Activated CD8-positive, alpha-beta memory T cell treated with anti-CD3 and anti-CD28 coated beads, Interleukin-2, amount 50 U/mL, for 24 hours (primary cell): ENCODE measurements around the gene CHD3.
"Not testable (repeated sequence)": the region's sequence is repeated elsewhere in the genome, so short reads cannot be mapped to it uniquely, and the experiment has no call there.

ENCODE experiments used
- DNase-seq: peaks from one replicate; pipeline ENCODE4 v3.0.0-alpha.2; 2020; ENCODE audit errors: extremely low read depth

The CHD3 gene

DNA sequence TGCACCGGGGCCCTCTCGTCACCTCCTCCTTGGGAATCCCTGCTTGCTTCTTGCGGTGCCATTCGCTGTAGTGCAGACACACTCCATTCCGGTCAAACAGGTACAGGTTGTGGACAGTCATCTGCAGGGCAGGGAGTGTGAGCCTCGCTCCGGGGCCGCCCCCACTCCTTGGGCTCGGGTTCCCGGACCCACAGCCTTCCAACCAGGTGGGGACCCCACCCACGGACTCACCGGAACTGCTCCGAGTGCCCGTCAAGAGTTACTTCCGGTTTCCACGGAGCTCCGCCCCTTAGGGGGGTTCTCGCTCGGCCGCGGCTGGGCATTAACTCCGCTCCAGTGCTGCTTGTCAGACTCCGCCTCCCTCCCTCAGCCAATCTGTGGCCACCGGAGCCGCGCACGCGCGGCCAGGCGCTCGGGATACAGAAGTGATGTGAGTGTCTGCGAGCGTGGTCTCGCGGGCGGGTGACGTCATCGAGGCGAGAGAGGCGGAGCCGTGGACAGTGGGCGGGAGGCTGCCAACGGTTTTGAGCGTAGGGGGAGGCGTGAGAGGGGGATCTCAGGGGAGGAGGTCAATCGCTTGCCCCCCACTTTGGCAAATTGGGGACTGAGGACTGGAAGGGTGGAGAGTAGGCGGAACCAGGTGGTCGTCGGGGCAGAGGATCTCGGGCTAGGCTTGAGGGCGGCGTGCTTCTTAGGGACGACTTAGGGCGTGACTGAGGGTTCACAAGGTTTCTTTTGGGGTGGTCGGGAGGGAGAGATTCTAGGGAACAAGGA lies 43.3 kb downstream of the CHD3 start, which contains the start of the genes CNTROB and TRAPPC1:
CNTROB (plus strand) TSS at position 498 of the 774 bp plus-strand sequence. CDS start 874 bp downstream, outside the sequence.
TRAPPC1 (minus strand) TSS at position 238 of the 774 bp plus-strand sequence; CDS start at position 121, 117 bp downstream.
- DNase-seq = peak; percentile 98

DNA sequence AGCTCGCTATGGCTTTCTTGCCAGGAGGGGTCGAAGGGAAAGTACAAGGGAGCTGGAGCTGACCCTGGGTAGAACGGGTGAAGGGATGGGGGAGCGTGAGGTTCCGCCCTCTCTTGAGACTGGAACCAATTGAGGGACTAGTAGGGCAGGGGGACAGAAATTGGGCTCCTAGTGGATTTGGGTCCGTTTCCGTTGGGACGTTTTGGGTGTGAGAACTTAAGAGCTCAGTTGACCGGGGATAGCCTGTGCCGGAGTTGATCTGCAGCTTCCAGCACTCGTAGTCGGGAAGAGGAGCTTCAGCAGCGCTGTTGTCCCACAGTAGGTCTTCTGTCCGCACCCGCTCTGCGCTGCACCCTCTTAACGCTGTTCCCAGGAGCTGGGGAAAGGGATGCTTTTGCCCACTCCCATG lies 43.9 kb downstream of the CHD3 start:
- no peak for DNase-seq

DNA sequence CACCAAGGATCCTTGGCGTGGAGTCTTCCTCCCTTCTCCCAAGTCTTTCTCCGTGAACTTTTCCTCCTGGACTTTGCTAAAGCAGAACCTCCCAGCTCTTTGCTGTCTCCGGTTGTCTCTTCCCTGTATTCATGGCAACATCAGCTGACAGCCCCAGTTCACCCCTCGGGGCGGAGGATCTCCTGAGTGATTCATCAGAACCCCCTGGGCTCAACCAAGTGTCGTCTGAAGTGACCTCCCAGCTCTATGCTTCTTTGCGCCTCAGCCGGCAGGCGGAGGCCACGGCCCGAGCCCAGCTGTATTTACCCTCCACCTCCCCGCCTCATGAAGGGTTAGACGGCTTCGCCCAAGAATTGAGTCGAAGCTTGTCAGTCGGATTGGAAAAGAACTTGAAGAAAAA lies 44.4 kb downstream of the CHD3 start:
- DNase-seq = no peak

DNA sequence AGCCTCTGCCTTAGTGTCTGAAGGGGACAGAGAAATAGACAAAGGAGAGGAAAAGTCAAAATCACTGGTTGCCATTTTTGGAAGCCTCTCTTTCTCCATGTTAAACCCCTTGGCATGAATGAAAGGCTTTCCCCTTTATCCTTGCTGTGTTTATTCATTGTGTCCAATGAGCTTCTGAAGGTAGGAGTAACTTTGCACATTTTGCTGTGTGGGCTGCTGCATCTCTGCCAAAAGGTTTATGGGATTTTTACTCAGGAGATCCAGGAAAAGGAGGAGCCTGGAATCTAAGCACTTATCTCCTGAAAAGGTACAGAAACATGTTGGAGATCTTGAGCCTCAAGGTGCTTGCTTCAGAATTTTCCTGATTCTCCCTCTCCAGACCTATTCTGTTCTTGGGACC lies 47.3 kb downstream of the CHD3 start:
- no peak for DNase-seq

DNA sequence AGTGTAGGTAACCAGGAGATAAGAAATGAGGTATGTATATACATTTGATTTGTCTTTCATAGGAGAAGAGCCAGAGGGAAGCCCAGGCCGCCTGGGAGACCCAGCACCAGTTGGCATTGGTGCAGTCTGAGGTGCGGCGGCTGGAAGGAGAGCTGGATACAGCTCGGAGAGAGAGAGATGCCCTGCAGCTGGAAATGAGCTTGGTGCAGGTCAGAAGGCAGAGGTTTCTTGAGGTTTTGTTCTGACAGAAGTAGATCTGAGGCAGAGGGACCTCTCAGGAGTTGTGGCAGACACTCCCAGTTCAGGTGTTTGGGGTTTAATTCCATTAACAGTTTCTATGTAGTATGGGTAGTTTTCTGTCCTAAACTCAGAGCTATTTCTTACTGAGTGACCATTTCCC lies 51.4 kb downstream of the CHD3 start:
- DNase-seq = no peak

DNA sequence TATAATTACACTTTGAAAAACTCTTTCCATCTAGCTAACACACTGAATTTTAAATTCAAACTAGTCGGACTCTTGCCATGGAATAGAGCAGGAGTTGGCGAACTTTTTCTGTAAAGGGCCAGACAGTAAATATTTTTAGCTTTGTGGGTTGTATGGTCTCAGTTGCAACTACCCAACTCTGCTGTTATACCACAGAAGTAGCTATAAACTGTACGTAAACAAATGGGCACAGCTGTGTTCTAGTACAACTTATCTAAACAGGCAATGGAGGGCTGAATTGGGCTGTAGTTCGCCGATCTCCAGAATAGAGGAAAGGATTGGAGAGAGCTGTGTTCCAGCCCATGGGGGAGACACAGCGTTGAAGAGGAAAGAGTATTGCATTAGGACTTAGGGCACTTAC lies 52.2 kb downstream of the CHD3 start:
- no peak for DNase-seq

DNA sequence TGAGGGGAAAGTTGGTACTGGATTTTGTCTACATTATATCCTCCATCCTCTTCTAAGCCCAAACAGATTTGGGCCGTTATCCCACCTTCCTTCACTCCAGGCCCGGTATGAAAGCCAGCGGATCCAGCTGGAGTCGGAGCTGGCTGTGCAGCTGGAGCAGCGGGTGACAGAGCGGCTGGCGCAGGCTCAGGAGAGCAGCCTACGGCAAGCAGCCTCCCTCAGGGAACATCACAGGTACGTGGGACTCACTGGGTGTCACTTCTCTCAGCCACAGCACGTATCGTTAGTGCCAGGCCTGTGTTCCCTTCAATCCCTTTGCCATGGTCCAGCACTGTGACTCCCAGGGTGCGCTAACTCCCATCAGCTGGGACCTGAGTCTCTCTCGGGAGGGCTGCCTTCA lies 54.7 kb downstream of the CHD3 start:
- DNase-seq = no peak

DNA sequence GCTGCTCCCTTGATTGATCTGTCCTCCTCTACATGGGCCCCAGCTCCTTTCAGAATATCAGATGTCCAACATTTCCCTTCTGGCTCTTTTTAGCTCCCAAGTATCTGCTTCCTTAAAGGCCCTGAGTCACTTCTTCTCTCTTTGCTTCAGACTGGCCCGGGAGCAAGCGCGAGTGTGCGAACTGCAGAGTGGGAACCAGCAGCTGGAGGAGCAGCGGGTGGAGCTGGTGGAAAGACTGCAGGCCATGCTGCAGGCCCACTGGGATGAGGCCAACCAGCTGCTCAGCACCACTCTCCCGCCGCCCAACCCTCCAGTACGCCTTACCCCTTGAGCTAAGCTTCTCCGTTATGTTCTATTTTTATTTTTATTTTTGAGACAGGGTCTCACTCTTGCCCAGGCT lies 55.7 kb downstream of the CHD3 start:
- DNase-seq = no peak

DNA sequence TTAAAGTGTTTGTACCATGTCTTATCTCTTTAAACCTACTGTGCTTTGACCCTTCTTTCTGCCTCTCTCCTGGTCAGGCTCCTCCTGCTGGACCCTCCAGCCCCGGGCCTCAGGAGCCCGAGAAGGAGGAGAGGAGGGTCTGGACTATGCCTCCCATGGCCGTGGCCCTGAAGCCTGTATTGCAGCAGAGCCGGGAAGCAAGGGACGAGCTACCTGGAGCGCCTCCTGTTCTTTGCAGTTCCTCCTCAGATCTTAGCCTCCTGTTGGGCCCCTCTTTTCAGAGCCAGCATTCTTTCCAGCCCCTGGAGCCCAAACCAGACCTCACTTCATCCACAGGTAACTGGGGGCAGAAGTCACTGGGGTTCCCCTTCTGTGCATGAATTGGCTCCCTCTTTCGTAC lies 57.1 kb downstream of the CHD3 start:
- no peak for DNase-seq

DNA sequence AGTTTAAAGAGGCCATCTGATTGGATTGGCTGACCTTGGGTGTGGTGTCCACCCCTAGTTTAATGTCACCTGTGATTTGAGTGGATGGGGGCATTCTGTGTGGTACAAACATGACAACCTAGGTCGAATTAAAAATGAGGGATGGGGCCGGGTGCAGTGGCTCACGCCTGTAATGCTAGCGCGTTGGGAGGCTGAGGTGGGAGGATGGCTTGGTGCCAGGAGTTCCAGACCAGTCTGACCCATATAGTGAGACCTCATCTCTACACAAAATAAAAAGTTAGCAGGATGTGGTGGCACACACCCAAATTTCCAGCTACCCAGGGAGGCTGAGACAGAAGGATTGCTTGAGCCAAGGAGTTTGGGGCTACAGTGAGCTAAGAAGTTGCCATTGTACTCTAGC lies 57.9 kb downstream of the CHD3 start:
- no peak for DNase-seq

DNA sequence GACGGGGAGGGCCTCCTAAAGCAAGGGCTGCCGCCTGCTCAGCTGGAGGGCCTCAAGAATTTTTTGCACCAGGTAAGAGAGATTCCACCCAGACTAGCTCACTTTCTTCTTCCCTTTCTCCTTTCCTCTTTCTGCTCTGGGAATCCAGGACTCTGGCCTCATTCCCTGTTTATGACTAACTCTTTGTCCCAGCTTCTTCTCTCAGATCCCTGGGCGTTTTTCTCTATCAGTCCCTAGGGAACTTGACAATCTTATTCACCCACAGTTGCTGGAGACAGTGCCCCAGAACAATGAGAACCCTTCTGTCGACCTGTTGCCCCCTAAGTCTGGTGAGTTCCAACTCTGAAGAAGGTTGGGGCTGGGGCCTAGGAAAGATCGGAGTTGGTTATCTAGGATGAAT lies 59.1 kb downstream of the CHD3 start:
- DNase-seq = no peak

DNA sequence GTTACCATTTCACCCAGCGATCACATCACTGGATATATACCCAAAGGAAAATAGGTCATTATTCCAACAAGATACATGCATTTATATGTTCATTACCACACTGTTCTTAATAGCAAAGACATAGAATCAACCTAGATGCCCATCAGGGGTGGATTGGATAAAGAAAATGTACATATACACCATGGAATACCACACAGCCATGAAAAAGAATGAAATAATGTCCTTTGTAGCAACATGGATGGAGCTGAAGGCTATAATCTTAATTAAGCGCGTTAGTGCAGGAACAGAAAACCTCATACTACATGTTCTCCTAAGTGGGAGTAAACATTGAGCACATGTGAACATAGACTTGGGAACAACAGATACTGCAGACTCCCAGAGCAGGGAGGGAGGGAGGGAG lies 62.0 kb downstream of the CHD3 start:
- DNase-seq = no peak

DNA sequence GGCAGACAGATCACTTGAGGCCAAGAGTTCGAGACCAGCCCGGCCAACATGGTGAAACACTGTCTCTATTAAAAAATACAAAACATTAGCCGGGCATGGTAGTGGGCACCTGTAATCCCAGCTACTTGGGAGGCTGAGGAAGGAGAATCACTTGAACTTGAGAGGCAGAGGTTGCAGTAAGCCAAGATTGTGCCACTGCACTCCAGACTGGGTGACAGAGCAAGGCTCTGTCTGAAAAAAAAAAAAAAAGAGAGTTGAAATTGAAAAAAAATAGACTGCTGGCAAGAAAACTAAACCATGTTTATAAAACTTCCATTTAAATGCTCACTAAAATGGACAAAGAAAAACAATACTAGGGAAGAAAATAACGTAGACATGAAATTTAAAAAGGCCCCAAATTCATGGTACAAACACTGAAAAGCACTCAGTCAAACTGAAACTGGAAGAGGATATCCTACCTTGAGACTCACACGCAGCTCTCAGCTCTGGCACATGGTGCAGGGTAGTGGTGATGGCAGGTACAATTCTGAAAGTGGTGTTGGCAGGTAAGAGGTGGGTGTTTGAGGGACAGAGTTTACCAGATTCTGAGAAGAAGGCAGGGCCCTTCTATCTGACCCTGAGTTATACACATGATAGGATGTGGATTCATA lies 62.7 kb downstream of the CHD3 start:
- DNase-seq = no peak

DNA sequence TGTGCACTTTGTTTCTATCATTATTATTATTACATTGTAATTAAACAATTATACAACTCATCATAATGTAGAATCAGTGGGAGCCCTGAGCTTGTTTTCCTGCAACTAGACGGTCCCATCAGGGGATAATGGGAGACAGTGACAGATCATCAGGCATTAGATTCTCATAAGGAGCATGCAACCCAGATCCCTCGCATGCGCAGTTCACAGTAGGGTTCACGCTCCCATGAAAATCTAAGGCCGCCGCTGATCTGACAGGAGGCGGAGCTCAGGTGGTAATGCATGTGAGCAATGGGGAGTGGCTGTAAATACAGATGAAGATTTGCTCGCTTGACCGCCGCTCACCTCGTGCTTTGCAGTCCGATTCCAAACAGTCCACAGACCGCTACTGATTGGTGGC lies 64.7 kb downstream of the CHD3 start:
- DNase-seq = not testable (repeated sequence)

DNA sequence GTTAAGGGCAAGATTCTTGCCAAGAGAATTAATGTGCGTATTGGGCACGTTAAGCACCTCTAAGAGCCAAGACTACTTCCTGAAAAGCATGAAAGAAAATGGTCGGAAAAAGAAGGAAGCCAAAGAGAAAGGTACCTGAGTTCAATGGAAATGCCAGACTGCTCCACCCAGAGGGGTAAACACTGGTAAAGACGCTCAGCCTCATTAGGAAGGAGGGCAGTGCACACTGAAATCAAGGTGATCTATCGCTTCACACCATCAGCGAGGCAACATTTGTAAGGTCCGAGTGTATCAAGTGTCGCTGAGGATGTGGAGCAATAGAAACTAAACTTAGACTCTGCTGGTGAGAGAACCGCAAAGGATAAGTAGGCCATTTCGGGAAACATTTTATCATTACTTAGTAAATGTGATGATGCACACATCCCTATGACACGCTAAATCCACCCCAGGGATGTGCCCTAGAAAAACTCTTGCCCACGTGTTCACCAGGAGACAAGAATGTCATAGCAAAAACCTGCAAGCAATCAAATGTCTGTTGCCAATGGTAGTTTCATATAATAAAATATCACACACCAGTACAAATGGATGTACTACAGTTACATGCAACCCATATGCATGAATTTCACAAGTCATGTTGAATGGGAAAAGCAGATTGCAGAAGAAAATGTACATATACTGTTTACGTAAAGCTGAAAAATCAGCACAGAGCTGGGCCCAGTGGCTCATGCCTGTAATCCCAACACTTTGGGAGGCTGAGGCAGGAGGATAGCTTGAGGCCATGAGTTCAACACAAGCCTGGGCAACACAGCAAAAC lies 67.0 kb downstream of the CHD3 start:
- DNase-seq = no peak

DNA sequence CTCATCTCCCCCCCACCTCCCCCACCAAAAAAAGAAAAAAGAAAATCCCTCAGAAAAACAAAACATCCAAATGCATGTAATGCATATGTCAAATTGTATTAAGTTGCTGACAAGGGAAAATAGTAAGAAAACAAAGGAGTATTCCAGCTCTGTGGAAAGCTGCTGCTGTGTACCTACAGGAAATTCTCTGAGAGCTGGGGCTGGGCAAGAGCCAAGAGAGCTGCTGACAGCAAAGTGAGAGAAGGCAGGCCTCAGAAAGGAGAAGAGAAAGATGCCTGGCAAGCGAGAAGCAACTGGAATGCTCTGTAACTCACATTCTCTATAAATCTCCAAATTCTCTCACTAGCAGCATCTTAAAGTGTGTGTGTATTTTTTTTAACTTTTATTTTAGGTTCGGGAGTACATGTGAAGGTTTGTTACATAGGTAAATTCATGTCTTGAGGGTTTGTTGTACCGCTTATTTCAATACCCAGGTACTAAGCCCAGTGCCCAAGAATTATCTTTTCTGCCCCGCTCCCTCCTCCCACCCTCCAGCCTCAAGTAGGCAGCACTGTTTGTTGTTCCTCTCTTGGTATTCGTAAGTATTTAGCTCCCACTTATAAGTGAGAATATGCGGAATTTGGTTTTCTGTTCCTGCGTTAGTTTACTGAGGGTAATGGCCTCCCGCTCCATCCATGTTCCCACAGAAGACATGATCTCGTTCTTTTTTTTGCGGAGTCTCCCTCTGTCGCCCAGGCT lies 67.8 kb downstream of the CHD3 start:
- DNase-seq = no peak

DNA sequence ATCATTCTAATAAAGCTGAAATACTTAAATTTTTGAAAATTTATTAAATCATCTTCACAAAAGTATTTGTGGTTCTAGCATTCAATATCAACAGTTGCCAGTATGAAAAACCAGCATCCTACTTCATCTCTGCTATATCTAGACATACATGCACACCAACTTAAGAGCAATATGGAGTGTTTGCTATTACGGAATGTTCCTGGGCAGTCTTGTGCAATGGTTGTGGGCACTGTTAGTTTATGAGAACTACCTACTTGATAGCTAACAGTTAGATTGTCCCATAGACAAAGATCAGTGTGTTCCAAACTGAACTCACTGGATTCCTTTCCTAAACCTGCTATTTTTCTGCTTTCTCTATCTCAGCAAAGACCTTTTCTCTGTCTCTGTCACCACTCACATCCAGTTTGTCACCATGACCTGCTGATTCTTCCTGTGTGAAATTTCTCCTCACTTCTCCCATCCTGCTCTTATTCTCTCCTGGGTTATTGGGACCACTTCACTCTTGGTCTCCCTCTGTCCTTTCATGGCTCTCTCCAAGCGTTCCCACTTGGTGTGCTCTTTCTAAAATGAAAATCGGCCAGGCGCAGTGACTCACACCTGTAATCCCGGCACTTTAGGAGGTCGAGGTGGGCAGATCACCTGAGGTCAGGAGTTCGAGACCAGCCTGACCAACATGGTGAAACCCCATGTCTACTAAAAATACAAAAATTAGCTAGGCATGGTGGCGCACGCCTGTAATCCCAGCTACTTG lies 71.1 kb downstream of the CHD3 start:
- DNase-seq = no peak

DNA sequence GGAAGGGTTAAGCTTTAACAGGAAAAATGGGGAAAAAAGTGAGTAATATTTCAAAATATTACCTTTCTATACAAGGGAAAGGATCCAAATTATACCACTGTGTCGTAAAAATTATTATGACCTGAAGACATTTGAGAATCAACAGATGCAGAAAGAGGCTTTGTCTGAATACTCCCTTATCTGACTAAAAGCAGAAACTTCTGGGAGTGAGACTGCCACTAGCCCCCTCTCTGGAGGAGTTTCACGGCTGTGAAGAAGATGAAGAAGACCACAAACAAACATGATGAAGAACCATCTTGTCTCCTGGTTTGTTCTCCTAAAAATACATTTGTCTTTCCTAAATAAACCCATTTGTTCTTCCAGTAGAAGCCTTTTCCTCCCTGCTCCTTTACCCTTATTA lies 72.8 kb downstream of the CHD3 start:
- no peak for DNase-seq
